ENCODE measurements around the gene EIF2D.
A peak's percentile ranks its signal among the peaks of the same experiment; 100 is the strongest.

DNA sequence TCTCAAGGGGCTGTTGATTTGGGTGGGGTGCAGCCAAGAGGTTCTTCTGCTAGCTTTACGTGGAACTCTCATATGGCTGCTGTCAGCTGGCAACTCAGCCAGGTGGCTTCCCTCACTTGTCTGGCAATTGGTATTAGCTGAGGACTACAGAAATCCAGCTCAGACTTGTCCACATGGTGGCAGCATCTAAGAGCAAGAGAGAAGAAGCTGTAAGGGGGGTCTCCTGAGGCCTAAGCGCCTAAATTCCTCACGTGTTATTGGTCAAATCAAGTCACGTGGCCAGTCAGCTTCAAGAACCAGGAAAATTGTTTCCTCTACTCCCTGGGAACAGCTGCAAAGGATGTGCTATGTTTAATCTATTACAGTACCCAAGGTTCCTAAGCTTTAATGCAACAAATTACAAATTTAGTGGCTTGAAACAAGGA lies 18.8 kb upstream of the EIF2D start:
- TF ChIP-seq POLR2A (IDR thresholded peaks at IDR 0.05) (no peak), POLR2AphosphoS5 (IDR thresholded peaks at IDR 0.05) (peak in 3 of 4 donors; percentile 25 to 70 (median 62))
